Panc1 (cell line): ENCODE data around the gene DISP1.

Experiments used
- CTCF ChIP-seq: fragments of 450-650 bp; IDR thresholded peaks from 2 replicates; pipeline ENCODE4 v1.5.1; 2017; ENCODE audit warnings: mild to moderate bottlenecking
- POLR2AphosphoS5 ChIP-seq: IDR thresholded peaks from 2 replicates; pipeline ENCODE4 v1.6.1; 2012; ENCODE audit warnings: mild to moderate bottlenecking, low read depth, low read length, moderate library complexity
- SIN3A ChIP-seq: IDR thresholded peaks from 2 replicates; pipeline ENCODE4 v1.6.1; 2012; ENCODE audit warnings: low read depth, mild to moderate bottlenecking, low read length, moderate library complexity, borderline replicate concordance; ENCODE audit not compliant: insufficient read depth

DNA sequence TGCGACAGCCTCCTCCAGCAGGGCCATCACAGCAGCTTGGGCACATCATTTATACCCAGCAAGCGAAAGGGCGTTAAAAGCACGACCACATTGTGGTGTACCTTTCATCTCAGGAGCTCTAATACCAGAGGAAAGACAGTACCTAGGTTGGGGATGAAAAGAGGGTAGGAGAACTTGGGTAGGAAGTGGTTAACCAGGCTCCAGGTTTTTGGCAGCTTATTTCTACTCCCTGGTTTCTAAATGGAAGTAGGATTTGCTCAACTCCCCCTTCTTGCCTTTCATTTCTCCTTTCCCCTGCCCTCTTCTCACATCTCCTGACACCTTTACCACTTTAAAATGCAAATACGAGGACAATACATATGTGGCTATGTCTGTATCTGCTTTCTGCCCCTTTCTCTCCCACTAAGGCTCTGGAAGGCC is 47.7 kb upstream of the DISP1 start:
- TF ChIP-seq CTCF (no peak), POLR2AphosphoS5 (no peak), SIN3A (no peak)
